GM12874 (cell line): ENCODE results near the gene BANK1.

Experiments
- CTCF ChIP-seq: IDR thresholded peaks from 2 replicates; pipeline ENCODE4 v1.5.1; 2011; ENCODE audit warnings: low read depth, mild to moderate bottlenecking, control low read depth, low read length, moderate library complexity; ENCODE audit not compliant: insufficient read depth

Gene BANK1

GRCh38 chr4:101948055-101948454, 157.5 kb downstream of the BANK1 start:
- no peak for TF ChIP-seq CTCF

- TF ChIP-seq CTCF: no peak
Observed at GRCh38 chr4:101948951-101949350, 158.4 kb downstream of the BANK1 start.

GRCh38 chr4:101950258-101950979, 159.9 kb downstream of the BANK1 start:
- no peak for TF ChIP-seq CTCF

GRCh38 chr4:101952985-101953384, 162.5 kb downstream of the BANK1 start:
- TF ChIP-seq CTCF: no peak

- no peak for TF ChIP-seq CTCF
Observed at GRCh38 chr4:101953949-101954348, 163.4 kb downstream of the BANK1 start.

- TF ChIP-seq CTCF: no peak
Observed at GRCh38 chr4:101954351-101954750, 163.8 kb downstream of the BANK1 start.

GRCh38 chr4:101954975-101955678, 164.6 kb downstream of the BANK1 start:
- no peak for TF ChIP-seq CTCF
